NCI-H82 (cell line): Measurements from ENCODE around the gene CBX1.
A peak's percentile ranks its signal among the peaks of the same experiment; 100 is the strongest.
"Not testable (repeated sequence)": the region's sequence is repeated elsewhere in the genome, so short reads cannot be mapped to it uniquely, and the experiment has no call there.

Experiments
- DNase-seq: peaks from one replicate; lab custom pipeline; 2025; lab: John Stamatoyannopoulos, UW

CBX1 gene

GRCh38 chr17:48123776-48124388 lies 22.6 kb upstream of the CBX1 start:
- no peak for DNase-seq

GRCh38 chr17:48123111-48123510 lies 21.8 kb upstream of the CBX1 start:
- peak; percentile 21 for DNase-seq

- DNase-seq: no peak
Measured at GRCh38 chr17:48122665-48123045, 21.4 kb upstream of the CBX1 start.

- no peak for DNase-seq
Measured at GRCh38 chr17:48121923-48122664, 20.8 kb upstream of the CBX1 start.

- no peak for DNase-seq
Measured at GRCh38 chr17:48113201-48113676, 12.0 kb upstream of the CBX1 start.

- no peak for DNase-seq
Measured at GRCh38 chr17:48111937-48112241, 10.6 kb upstream of the CBX1 start.

GRCh38 chr17:48110761-48111160 lies 9.5 kb upstream of the CBX1 start:
- peak; percentile 80 for DNase-seq

GRCh38 chr17:48107137-48108055 lies 6.1 kb upstream of the CBX1 start, which contains the start of gene SNX11:
Gene SNX11 (plus strand): TSS chr17:48107766. CDS start chr17:48112044, 4,278 bp downstream.
- peak; percentile 95 for DNase-seq

GRCh38 chr17:48106802-48107136 lies 5.5 kb upstream of the CBX1 start:
- DNase-seq: peak; percentile 53

- DNase-seq: no peak
Measured at GRCh38 chr17:48104440-48104839, 3.2 kb upstream of the CBX1 start.

- DNase-seq: no peak
Measured at GRCh38 chr17:48102798-48103715, 1.8 kb upstream of the CBX1 start.

- no peak for DNase-seq
Measured at GRCh38 chr17:48102043-48102750, 919 bp upstream of the CBX1 start.

- DNase-seq: peak; percentile 83
Measured at GRCh38 chr17:48100591-48101011, 677 bp downstream of the CBX1 start.

GRCh38 chr17:48100160-48100559 lies 1.1 kb downstream of the CBX1 start:
- no peak for DNase-seq

GRCh38 chr17:48095611-48096010 lies 5.7 kb downstream of the CBX1 start:
- no peak for DNase-seq

GRCh38 chr17:48093341-48094045 lies 7.8 kb downstream of the CBX1 start:
- DNase-seq: no peak

GRCh38 chr17:48084932-48085331 lies 16.3 kb downstream of the CBX1 start:
- DNase-seq: no peak

GRCh38 chr17:48081858-48082257 lies 19.4 kb downstream of the CBX1 start:
- DNase-seq: no peak

- not testable (repeated sequence) for DNase-seq
Measured at GRCh38 chr17:48077152-48077551, 24.1 kb downstream of the CBX1 start.

- DNase-seq: peak; percentile 81
Measured at GRCh38 chr17:48074322-48075081, 26.8 kb downstream of the CBX1 start.
